ENCODE results near the gene NFIA. TPM values are rescaled to one million over a fixed set of nuclear protein-coding genes. Genes with fewer than 3 reads are reported as not detected.

The NFIA gene
- total and polyA plus RNA-seq, 2 of the 13 experiments (the other 11 are each of a cell fraction or from before 2014, with no cell fraction given): 14.7 to 28.5 TPM

- TF ChIP-seq ARID5B (CRISPR knock-in tag; IDR thresholded peaks at IDR 0.05): peak; percentile 94
- peak; percentile 46; the same call in 1 of the 2 replicates for TF ChIP-seq ZNF224 (CRISPR knock-in tag; IDR thresholded peaks at IDR 0.05)
- TF ChIP-seq CBFB (CRISPR knock-in tag; IDR thresholded peaks at IDR 0.05): peak; percentile 60; the same call in 1 of the 2 replicates
- peak; percentile 84 for TF ChIP-seq SAP130 (CRISPR knock-in tag; IDR thresholded peaks at IDR 0.05; ENCODE audit: low read depth)
- peak; percentile 63; the same call in 1 of the 2 replicates for TF ChIP-seq ZBTB20 (CRISPR knock-in tag; IDR thresholded peaks at IDR 0.05; ENCODE audit: borderline replicate concordance, low read depth)
- TF ChIP-seq ZNF446 (CRISPR knock-in tag; IDR thresholded peaks at IDR 0.05): no peak
- TF ChIP-seq ATF5 (CRISPR knock-in tag; IDR thresholded peaks at IDR 0.05; ENCODE audit: low read depth): no peak
- 0 out of 2 replicates have a peak, but pooled peaks have one; percentile 46 for TF ChIP-seq ZNF878 (CRISPR knock-in tag; IDR thresholded peaks at IDR 0.05)
- TF ChIP-seq ZNF83 (CRISPR knock-in tag; IDR thresholded peaks at IDR 0.05; ENCODE audit: borderline replicate concordance): 0 out of 2 replicates have a peak, but pooled peaks have one; percentile 33
- TF ChIP-seq, protein P1, sequence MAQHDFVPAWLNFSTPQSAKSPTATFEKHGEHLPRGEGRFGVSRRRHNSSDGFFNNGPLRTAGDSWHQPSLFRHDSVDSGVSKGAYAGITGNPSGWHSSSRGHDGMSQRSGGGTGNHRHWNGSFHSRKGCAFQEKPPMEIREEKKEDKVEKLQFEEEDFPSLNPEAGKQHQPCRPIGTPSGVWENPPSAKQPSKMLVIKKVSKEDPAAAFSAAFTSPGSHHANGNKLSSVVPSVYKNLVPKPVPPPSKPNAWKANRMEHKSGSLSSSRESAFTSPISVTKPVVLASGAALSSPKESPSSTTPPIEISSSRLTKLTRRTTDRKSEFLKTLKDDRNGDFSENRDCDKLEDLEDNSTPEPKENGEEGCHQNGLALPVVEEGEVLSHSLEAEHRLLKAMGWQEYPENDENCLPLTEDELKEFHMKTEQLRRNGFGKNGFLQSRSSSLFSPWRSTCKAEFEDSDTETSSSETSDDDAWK (CRISPR knock-in tag; IDR thresholded peaks at IDR 0.05): no peak
- TF ChIP-seq ZNF619 (CRISPR knock-in tag; IDR thresholded peaks at IDR 0.05): no peak
- no peak for TF ChIP-seq DNMT1 (CRISPR knock-in tag; IDR thresholded peaks at IDR 0.05)
- peak; percentile 82; the same call in 1 of the 2 replicates for TF ChIP-seq NCOR1 (IDR thresholded peaks at IDR 0.05; ENCODE audit: borderline replicate concordance, low read length)
- TF ChIP-seq RBFOX2 (IDR thresholded peaks at IDR 0.05; ENCODE audit: low read depth, low read length): no peak
- TF ChIP-seq HMGA1 (CRISPR knock-in tag; conservative IDR thresholded peaks at IDR 0.05): no peak
- TF ChIP-seq HOXD1 (CRISPR knock-in tag; IDR thresholded peaks at IDR 0.05): no peak
- TF ChIP-seq HOXA7 (CRISPR knock-in tag; IDR thresholded peaks at IDR 0.05): no peak
- TF ChIP-seq TBX3 (IDR thresholded peaks at IDR 0.05; ENCODE audit: borderline replicate concordance): peak; percentile 71; the same call in 1 of the 2 replicates
- no peak for TF ChIP-seq TSC22D2 (CRISPR knock-in tag; IDR thresholded peaks at IDR 0.05; ENCODE audit: borderline replicate concordance)
- TF ChIP-seq ERF (CRISPR knock-in tag; IDR thresholded peaks at IDR 0.05): peak; percentile 36; the same call in 1 of the 2 replicates
- peak; percentile 79 for TF ChIP-seq HOXA3 (CRISPR knock-in tag; IDR thresholded peaks at IDR 0.05)
- no peak for TF ChIP-seq MED8 (CRISPR knock-in tag; IDR thresholded peaks at IDR 0.05; ENCODE audit: insufficient replicate concordance)
- TF ChIP-seq GPN1 (CRISPR knock-in tag; IDR thresholded peaks at IDR 0.05; ENCODE audit: borderline replicate concordance): no peak
- TF ChIP-seq ZFP1 (CRISPR knock-in tag; IDR thresholded peaks at IDR 0.05): peak; percentile 44; the same call in 1 of the 2 replicates
- TF ChIP-seq PRPF4 (IDR thresholded peaks at IDR 0.05; ENCODE audit: low read depth, low read length, poor library complexity, severe bottlenecking): no peak
- TF ChIP-seq ZNF33B (CRISPR knock-in tag; IDR thresholded peaks at IDR 0.05): no peak
- TF ChIP-seq ZKSCAN1 (IDR thresholded peaks at IDR 0.05; ENCODE audit: low read length): no peak
- TF ChIP-seq ZSCAN9 (CRISPR knock-in tag; IDR thresholded peaks at IDR 0.05; ENCODE audit: borderline replicate concordance): peak; percentile 69; the same call in 1 of the 2 replicates
These were observed 101.2 kb downstream of the NFIA start (continued) for GRCh38 chr1:61183471-61184039.
